H1 (cell line): ENCODE results near the gene FCAMR. TPM values are rescaled to one million over a fixed set of nuclear protein-coding genes. Genes with fewer than 3 reads are reported as not detected.

Experiments
- CTCF ChIA-PET: fragments of 300-600 bp; sonication (Branson Sonifier 250); formaldehyde crosslinking; loops from one replicate; lab custom pipeline; 2021; ENCODE audit not compliant: partially characterized antibody; lab: Charles Lee
- POLR2A ChIA-PET: fragments of 300-600 bp; sonication (Branson Sonifier 250); formaldehyde crosslinking; loops from one replicate; lab custom pipeline; 2021; ENCODE audit warnings: inconsistent platforms; ENCODE audit not compliant: partially characterized antibody; lab: Charles Lee
- DNase-seq, 2 experiments: peaks; one replicate each; pipeline versions ENCODE4 v3.0.0 to v3.0.0-alpha.2; 2010 to 2022; ENCODE audit warnings: low spot score in 2 of 2, low read depth in 1 of 2, mixed read lengths in 1 of 2
- FAIRE-seq: peaks from 2 replicates; lab custom pipeline; 2011; peaks lifted over from hg19 to GRCh38; lab: Jason Lieb, UNC
- H2AFZ ChIP-seq: 2 replicates; pipeline ENCODE4 v1.8.1; 2012; ENCODE audit warnings: low read length, inconsistent platforms
- H2AK5ac ChIP-seq: 2 replicates; pipeline ENCODE4 v1.6.1; 2013; ENCODE audit warnings: low read depth, low read length
- H2BK120ac ChIP-seq: replicated peaks from 2 replicates; pipeline ENCODE3; 2013; ENCODE audit warnings: low read depth, low read length, inconsistent platforms
- H2BK12ac ChIP-seq: 2 replicates; pipeline ENCODE4 v1.6.1; 2013; ENCODE audit warnings: low read depth, low read length
- H2BK15ac ChIP-seq: 2 replicates; pipeline ENCODE4 v1.6.1; 2013; ENCODE audit warnings: low read length
- H2BK20ac ChIP-seq: 2 replicates; pipeline ENCODE4 v1.6.1; 2013; ENCODE audit warnings: low read length
- H2BK5ac ChIP-seq: 2 replicates; pipeline ENCODE4 v1.6.1; 2013; ENCODE audit warnings: low read depth, low read length
- H3K14ac ChIP-seq: 2 replicates; pipeline ENCODE4 v1.6.1; 2013; ENCODE audit warnings: inconsistent platforms; ENCODE audit not compliant: insufficient read length
- H3K18ac ChIP-seq: 2 replicates; pipeline ENCODE4 v1.6.1; 2013; ENCODE audit warnings: low read length; ENCODE audit errors: extremely low read depth
- H3K23ac ChIP-seq: 2 replicates; pipeline ENCODE4 v1.6.1; 2013; ENCODE audit warnings: inconsistent platforms; ENCODE audit not compliant: insufficient read length
- H3K23me2 ChIP-seq: 2 replicates; pipeline ENCODE4 v1.6.1; 2013; ENCODE audit warnings: low read depth, low read length
- H3K27ac ChIP-seq: 2 replicates; pipeline ENCODE4 v1.6.1; 2011; ENCODE audit warnings: low read depth, low read length, inconsistent platforms
- H3K27me3 ChIP-seq, 4 experiments: replicated peaks in 1 of 4; 1 replicate in 1 of 4; 2 replicates in 3 of 4; pipeline versions ENCODE4 v1.6.1 to v1.8.1; 2011 to 2013; ENCODE audit warnings: low read length in 3 of 4, mild to moderate bottlenecking in 3 of 4, inconsistent platforms in 2 of 4, mixed read lengths in 2 of 4, moderate library complexity in 1 of 4; ENCODE audit not compliant: control insufficient read depth in 3 of 4, insufficient read depth in 3 of 4; ENCODE audit errors: extremely low read depth in 1 of 4
- H3K36me3 ChIP-seq, 4 experiments: 2 replicates each; pipeline versions ENCODE4 v1.6.1 to v1.8.1; 2011 to 2013; ENCODE audit warnings: mild to moderate bottlenecking in 4 of 4, low read length in 3 of 4, moderate library complexity in 2 of 4, control low read depth in 1 of 4, inconsistent platforms in 1 of 4; ENCODE audit not compliant: insufficient read depth in 4 of 4, control insufficient read depth in 2 of 4
- H3K4ac ChIP-seq: replicated peaks from 2 replicates; pipeline ENCODE3; 2013; ENCODE audit warnings: low read length, low read depth, mixed read lengths, inconsistent platforms; ENCODE audit not compliant: insufficient read length
- H3K4me1 ChIP-seq, 4 experiments: replicated peaks in 1 of 4; 1 replicate in 1 of 4; 2 replicates in 3 of 4; pipeline versions ENCODE4 v1.6.1 to v1.8.1; 2011 to 2013; ENCODE audit warnings: low read length in 3 of 4, inconsistent platforms in 2 of 4, mixed read lengths in 1 of 4; ENCODE audit not compliant: insufficient read depth in 4 of 4, control insufficient read depth in 3 of 4
- H3K4me2 ChIP-seq, 2 experiments: 2 replicates each; pipeline versions ENCODE4 v1.6.1 to v1.8.1; 2011 to 2013; ENCODE audit warnings: low read depth in 2 of 2, low read length in 2 of 2, control low read depth in 1 of 2, inconsistent platforms in 1 of 2, mild to moderate bottlenecking in 1 of 2; ENCODE audit not compliant: insufficient read depth in 1 of 2
- H3K4me3 ChIP-seq, 4 experiments: fragments of 200-600, 300-600 bp in 1 of 4; sonication (generic), shearing (Covaris generic), sonication (Bioruptor Twin) in 1 of 4; 2 replicates each; pipeline versions ENCODE4 v1.5.1 to v1.8.1; 2011 to 2016; ENCODE audit warnings: low read length in 4 of 4, low read depth in 3 of 4, control low read depth in 2 of 4, inconsistent platforms in 2 of 4, mild to moderate bottlenecking in 2 of 4, mixed read lengths in 1 of 4, moderate library complexity in 1 of 4; ENCODE audit not compliant: insufficient read depth in 2 of 4; ENCODE audit errors: extremely low read depth in 1 of 4
- H3K56ac ChIP-seq: replicated peaks from 2 replicates; pipeline ENCODE3; 2013; ENCODE audit warnings: low read depth, mild to moderate bottlenecking, mixed read lengths, low read length, inconsistent platforms; ENCODE audit not compliant: insufficient read length
- H3K79me1 ChIP-seq: 2 replicates; pipeline ENCODE4 v1.6.1; 2013; ENCODE audit warnings: low read depth, low read length, control low read depth
- H3K79me2 ChIP-seq, 2 experiments: 2 replicates each; pipeline versions ENCODE4 v1.6.1 to v1.8.1; 2012 to 2013; ENCODE audit warnings: low read length in 2 of 2, mild to moderate bottlenecking in 2 of 2, inconsistent platforms in 1 of 2; ENCODE audit not compliant: insufficient read depth in 2 of 2, control insufficient read depth in 1 of 2
- H3K9ac ChIP-seq, 4 experiments: replicated peaks in 1 of 4; 1 replicate in 1 of 4; 2 replicates in 3 of 4; pipeline versions ENCODE4 v1.6.1 to v1.8.1; 2011 to 2013; ENCODE audit warnings: low read depth in 3 of 4, low read length in 3 of 4, control low read depth in 2 of 4, mild to moderate bottlenecking in 2 of 4, moderate library complexity in 2 of 4, inconsistent platforms in 1 of 4; ENCODE audit errors: extremely low read depth in 1 of 4
- H3K9me3 ChIP-seq, 2 experiments: 2 replicates each; pipeline versions ENCODE4 v1.6.1 to v1.8.1; 2012 to 2013; ENCODE audit warnings: mild to moderate bottlenecking in 2 of 2, moderate library complexity in 2 of 2, control low read depth in 1 of 2, inconsistent platforms in 1 of 2, low read depth in 1 of 2, low read length in 1 of 2, mixed read lengths in 1 of 2; ENCODE audit not compliant: insufficient read depth in 2 of 2
- H4K20me1 ChIP-seq, 2 experiments: replicated peaks in 1 of 2; 2 replicates each; pipeline versions ENCODE3 to v1.8.1; 2011 to 2013; ENCODE audit warnings: inconsistent platforms in 2 of 2, low read length in 2 of 2, mild to moderate bottlenecking in 1 of 2; ENCODE audit not compliant: insufficient read depth in 2 of 2, control insufficient read depth in 1 of 2
- H4K5ac ChIP-seq: 2 replicates; pipeline ENCODE4 v1.6.1; 2013; ENCODE audit warnings: low read length, low read depth, mixed read lengths, inconsistent platforms; ENCODE audit not compliant: insufficient read length
- H4K8ac ChIP-seq: 2 replicates; pipeline ENCODE4 v1.8.0; 2013; ENCODE audit warnings: mild to moderate bottlenecking, moderate library complexity, low read length, inconsistent platforms; ENCODE audit not compliant: insufficient read depth; ENCODE audit errors: extremely low read depth
- H4K91ac ChIP-seq: replicated peaks from 2 replicates; pipeline ENCODE3; 2013; ENCODE audit warnings: low read length, mixed read lengths, inconsistent platforms; ENCODE audit not compliant: insufficient read length
- BACH1 ChIP-seq: IDR thresholded peaks from 2 replicates; pipeline ENCODE4 v1.6.1; 2012; ENCODE audit warnings: low read length, improper control_type of control experiment
- CREB1 ChIP-seq: IDR thresholded peaks from 2 replicates; pipeline ENCODE4 v1.6.1; 2012; ENCODE audit warnings: inconsistent platforms
- KDM4A ChIP-seq: IDR thresholded peaks from one replicate; pipeline ENCODE4 v1.7.1; 2012; ENCODE audit warnings: low read depth, mild to moderate bottlenecking, moderate library complexity, low read length, inconsistent platforms; ENCODE audit not compliant: severe bottlenecking
- RBBP5 ChIP-seq: IDR thresholded peaks from 2 replicates; pipeline ENCODE4 v1.7.1; 2012; ENCODE audit warnings: low read depth, mild to moderate bottlenecking, inconsistent platforms, low read length, moderate library complexity, borderline replicate concordance
- SP2 ChIP-seq: IDR thresholded peaks from 2 replicates; pipeline ENCODE4 v1.6.1; 2012; ENCODE audit warnings: mild to moderate bottlenecking, low read length, inconsistent platforms
- SRF ChIP-seq: IDR thresholded peaks from 2 replicates; pipeline ENCODE4 v1.6.1; 2011; ENCODE audit warnings: mild to moderate bottlenecking, low read depth, low read length, moderate library complexity
- TBP ChIP-seq: IDR thresholded peaks from 2 replicates; pipeline ENCODE4 v1.6.1; 2011; ENCODE audit warnings: low read depth, low read length, improper control_type of control experiment
- ZNF274 ChIP-seq: IDR thresholded peaks from 2 replicates; pipeline ENCODE4 v1.7.0; 2012; ENCODE audit warnings: low read length, borderline replicate concordance; ENCODE audit errors: extremely low read depth
- WGBS, 2 experiments: shearing (Covaris generic) in 1 of 2; methylation state at CpG; one replicate each; pipeline versions ENCODE4 v1.1.6 to v1.1.7; 2013 to 2015; ENCODE audit warnings: low lambda C conversion rate in 2 of 2, mixed read lengths in 2 of 2, inconsistent platforms in 1 of 2, low coverage in 1 of 2, missing lambda C conversion rate in 1 of 2; ENCODE audit not compliant: insufficient replicate concordance in 2 of 2, insufficient coverage in 1 of 2, insufficient read length in 1 of 2; ENCODE audit errors: extremely low coverage in 1 of 2, missing lambda C conversion rate in 1 of 2; 5-methylcytosine and 5-hydroxymethylcytosine counted together
- polyA plus RNA-seq, 7 experiments: library from polyadenylated mRNA; depleted of rRNA in 3 of 7; stranded (reverse) in 5 of 7; unstranded in 2 of 7; fragments of >200 nt in 5 of 7; fragments of 200-250 nt in 2 of 7; gene quantifications; 1 replicate in 5 of 7; 2 replicates in 1 of 7; 4 replicates in 1 of 7; pipeline versions ENCODE4 v1.2.1 to v1.2.3, GENCODE V29; 2011 to 2013; ENCODE audit warnings: missing spikeins in 2 of 7, mixed read lengths in 2 of 7
- total RNA-seq: library from RNA; stranded (reverse); fragmentation: NEBNext Ultra II Directional; extraction: Animal tissue kit (Norgen Biotek cat#: 25700); gene quantifications from 2 replicates; pipeline ENCODE4 v1.2.1, GENCODE V29; 2021
- TF ChIP-seq, protein P1 (sequence below): IDR thresholded peaks from 2 replicates; pipeline ENCODE4 v1.6.1; 2012; ENCODE audit warnings: inconsistent platforms

The FCAMR gene
- total and polyA plus RNA-seq, 2 of the 8 experiments (the other 6 are each of a cell fraction or from before 2014, with no cell fraction given): not detected

DNA sequence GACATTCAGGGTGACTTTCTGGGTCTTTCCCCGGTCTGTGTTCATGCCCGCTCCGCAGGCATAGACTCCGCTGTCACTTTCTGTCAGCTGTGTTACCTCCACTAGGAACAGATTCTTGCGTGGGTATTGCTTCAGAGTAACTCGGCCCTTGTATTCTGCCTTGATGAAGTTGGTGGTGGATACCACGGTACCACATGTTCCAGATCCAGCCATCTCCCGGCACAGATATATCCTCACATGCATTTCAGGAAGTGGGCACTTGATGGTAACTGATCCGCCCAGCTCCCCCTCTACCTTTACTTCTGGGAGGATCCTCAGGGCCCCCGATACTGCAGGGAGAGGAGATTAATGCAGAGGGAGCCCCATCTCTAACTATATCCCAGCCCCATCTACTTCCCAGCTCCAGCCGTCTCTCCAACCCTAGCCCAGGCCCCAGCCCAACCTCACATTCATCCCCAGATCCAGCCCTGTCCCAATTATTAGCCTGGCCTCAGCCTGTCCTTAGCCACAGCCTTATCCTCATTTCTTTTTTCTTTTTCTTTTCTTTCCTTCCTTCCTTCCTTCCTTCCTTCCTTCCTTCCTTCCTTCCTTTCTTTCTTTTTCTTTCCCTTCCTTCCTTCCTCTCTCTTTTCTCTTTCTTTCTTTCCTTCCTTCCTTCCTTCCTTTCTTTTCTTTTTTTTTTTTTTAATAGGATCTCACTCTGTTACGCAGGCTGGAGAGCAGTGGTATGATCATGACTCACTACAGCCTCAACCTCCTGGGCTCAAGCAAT is 56.3 kb downstream of the FCAMR start:
- no peak overlapping the region for H4K5ac ChIP-seq
- no peak overlapping the region for H2BK5ac ChIP-seq
- FAIRE-seq (no peak), DNase-seq (no peak)
- peaks cover 0 to 4% (median under 1%) of the 10 kb centered on the region in 4 experiments; a peak in 2 of 7 replicates for H3K4me1 ChIP-seq
- H3K23ac ChIP-seq: no peak overlapping the region
- H3K14ac ChIP-seq: no peak overlapping the region
- no peaks in the 10 kb centered on the region for H3K9me3 ChIP-seq
- H3K4ac ChIP-seq: no peak overlapping the region
- H3K9ac ChIP-seq: no peak overlapping the region
- peaks cover 3 to 16% (median 13%) of the 10 kb centered on the region in 4 experiments for H3K27me3 ChIP-seq
- H3K18ac ChIP-seq: no peak overlapping the region
- ChIA-PET CTCF (interaction anchor here (0.6 to 12.9 kb wide), 19 partner anchors 16 to 280 kb away, joined by 3 to 180 read pairs (median 9); partner anchors contain the start of gene IL20), POLR2A (interaction anchor here (1.2 kb wide), 1 partner anchor 11 kb away, joined by 3 read pairs; no protein-coding TSS in a partner anchor)
- no peak overlapping the region for H3K56ac ChIP-seq
- H2BK20ac ChIP-seq: no peak overlapping the region
- WGBS, 2 experiments: 89% methylated on average over 12 of the region's 12 CpGs; no CpG with 5 or more reads in 1 of the 2 experiments
- H2BK12ac ChIP-seq: no peak overlapping the region
- H3K4me2 ChIP-seq: no peak overlapping the region
- no peaks in the 10 kb centered on the region for H4K20me1 ChIP-seq
- H3K23me2 ChIP-seq: peaks cover 7% of the 10 kb centered on the region; the same call in 1 of the 2 replicates
- H2AK5ac ChIP-seq: no peak overlapping the region
- TF ChIP-seq RBBP5 (no peak), BACH1 (no peak), SRF (no peak), TBP (no peak), CREB1 (no peak), ZNF274 (no peak), SP2 (no peak), KDM4A (no peak)
- TF ChIP-seq, protein P1, sequence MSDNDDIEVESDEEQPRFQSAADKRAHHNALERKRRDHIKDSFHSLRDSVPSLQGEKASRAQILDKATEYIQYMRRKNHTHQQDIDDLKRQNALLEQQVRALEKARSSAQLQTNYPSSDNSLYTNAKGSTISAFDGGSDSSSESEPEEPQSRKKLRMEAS: no peak
- no peak overlapping the region for H4K8ac ChIP-seq
- no peak overlapping the region for H2AFZ ChIP-seq
- no peaks in the 10 kb centered on the region for H3K79me1 ChIP-seq
- H3K27ac ChIP-seq: no peak overlapping the region
- H4K91ac ChIP-seq: no peak overlapping the region
- H3K36me3 ChIP-seq: no peaks in the 10 kb centered on the region
- no peak overlapping the region for H3K4me3 ChIP-seq
- H2BK120ac ChIP-seq: no peak overlapping the region
- H3K79me2 ChIP-seq: no peaks in the 10 kb centered on the region
- no peak overlapping the region for H2BK15ac ChIP-seq
